Activated CD4-positive, alpha-beta T cell treated with anti-CD3 and anti-CD28 coated beads for 48 hours (primary cell): ENCODE results near the gene DNAJB8.

Experiments
- DNase-seq: peaks from one replicate; pipeline ENCODE4 v3.0.0-alpha.2; 2020

The DNAJB8 gene

GRCh38 chr3:128442949-128443348 lies 23.7 kb downstream of the DNAJB8 start:
- no peak for DNase-seq

DNA sequence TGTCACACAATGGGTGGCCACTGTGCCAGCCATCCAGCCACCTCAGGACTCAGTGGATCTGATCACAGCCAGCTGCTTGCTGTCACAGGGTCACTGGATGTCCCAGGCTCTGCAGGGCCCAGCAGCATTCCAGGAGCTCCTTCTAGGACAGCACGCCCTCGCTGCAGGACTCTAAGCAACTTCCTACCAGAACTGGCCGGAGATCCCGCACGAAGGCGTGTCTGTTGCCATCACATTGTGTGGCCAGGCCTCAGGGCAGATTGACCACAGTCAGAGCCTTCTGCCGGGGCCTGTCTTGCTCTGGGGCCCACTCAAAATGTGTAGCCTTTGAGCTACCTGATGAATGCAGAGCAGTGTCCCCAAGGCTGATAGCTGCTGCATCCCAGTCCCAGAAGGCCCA lies 24.6 kb downstream of the DNAJB8 start:
- no peak for DNase-seq

- no peak for DNase-seq
Observed at GRCh38 chr3:128439226-128439625, 27.5 kb downstream of the DNAJB8 start.

- DNase-seq = no peak
Observed at GRCh38 chr3:128438488-128439072, 28.1 kb downstream of the DNAJB8 start.

DNA sequence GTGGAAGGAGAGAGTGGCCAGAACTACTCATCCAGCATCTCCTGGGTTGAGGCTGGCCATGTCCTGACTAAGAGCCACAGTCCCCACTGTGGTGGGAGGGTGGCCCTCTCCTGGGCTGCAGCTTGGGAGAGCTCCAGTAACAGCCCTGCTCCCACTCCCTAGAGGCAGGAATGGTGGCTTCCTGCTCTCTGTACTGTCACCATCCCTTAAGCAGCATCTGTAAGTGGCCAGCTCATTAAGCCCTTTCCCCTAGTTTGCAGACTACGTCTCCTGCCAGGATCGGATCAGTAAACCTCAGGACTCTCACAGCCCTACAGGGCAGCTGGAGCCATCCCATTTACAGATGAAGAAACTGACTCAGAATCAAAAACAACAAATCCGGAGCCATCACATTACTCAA lies 30.5 kb downstream of the DNAJB8 start:
- no peak for DNase-seq

- DNase-seq = no peak
Observed at GRCh38 chr3:128435561-128435960, 31.1 kb downstream of the DNAJB8 start.

- no peak for DNase-seq
Observed at GRCh38 chr3:128435058-128435457, 31.6 kb downstream of the DNAJB8 start.

GRCh38 chr3:128434524-128434923 lies 32.2 kb downstream of the DNAJB8 start:
- DNase-seq = no peak

DNA sequence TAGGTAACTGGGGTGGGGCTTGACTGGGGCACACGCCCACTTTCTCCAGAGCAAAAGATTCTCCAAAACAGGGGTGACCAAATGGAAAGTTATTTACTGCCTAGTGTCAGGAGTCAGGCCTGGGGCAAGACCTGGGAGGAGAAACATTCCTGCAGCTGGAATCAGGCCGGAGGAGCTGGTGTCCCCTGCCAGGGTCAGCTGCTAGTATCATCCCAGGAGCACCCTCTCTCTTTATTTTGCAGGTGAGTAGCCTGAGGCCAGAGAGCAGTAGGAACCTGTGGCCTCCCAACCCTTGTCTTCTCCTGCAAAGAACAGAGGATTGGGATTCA lies 32.9 kb downstream of the DNAJB8 start:
- no peak for DNase-seq

- no peak for DNase-seq
Observed at GRCh38 chr3:128432971-128433836, 33.5 kb downstream of the DNAJB8 start.

GRCh38 chr3:128432301-128432970 lies 34.3 kb downstream of the DNAJB8 start:
- no peak for DNase-seq

- no peak for DNase-seq
Observed at GRCh38 chr3:128431803-128432300, 34.8 kb downstream of the DNAJB8 start.

DNA sequence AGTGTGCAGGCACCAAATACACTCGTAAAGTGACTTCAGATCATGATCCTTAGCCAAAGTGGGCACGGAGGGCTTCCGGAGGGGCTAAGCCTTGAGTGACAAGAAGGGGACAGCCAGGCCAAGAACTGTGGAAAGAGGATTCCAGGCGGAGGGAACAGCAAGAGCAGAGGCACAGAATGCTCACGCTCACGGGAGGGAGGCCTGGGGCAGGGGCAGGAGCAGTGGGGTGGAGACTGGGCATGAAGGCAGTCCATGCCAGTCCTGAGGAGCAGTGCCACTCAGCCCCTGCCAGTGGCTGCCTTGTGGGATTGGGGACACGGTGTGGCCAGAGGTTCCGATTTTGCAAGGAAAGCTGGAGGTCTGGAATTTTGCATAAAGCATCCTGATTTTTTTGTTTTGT lies 36.0 kb downstream of the DNAJB8 start:
- DNase-seq = no peak

GRCh38 chr3:128430301-128430700 lies 36.4 kb downstream of the DNAJB8 start:
- DNase-seq = no peak

DNA sequence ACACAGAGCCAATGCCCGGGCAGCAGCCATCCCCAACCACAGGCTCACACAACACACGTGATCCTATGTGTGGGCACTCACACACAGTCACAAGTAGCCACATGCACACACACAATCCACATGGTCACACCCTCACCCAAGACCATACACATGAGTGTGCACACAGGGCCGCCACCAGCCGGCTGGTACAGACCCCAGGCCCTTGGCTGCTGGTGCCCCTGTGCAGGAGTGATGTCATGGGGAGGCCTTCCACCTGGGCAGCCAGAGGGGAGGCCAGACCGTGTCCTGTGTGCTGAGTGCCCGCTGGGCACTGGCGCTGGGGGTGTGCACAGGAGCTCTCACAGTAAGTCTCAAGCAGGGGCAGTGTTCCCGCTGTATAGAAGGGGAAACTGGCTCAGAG lies 36.9 kb downstream of the DNAJB8 start:
- DNase-seq = no peak

DNA sequence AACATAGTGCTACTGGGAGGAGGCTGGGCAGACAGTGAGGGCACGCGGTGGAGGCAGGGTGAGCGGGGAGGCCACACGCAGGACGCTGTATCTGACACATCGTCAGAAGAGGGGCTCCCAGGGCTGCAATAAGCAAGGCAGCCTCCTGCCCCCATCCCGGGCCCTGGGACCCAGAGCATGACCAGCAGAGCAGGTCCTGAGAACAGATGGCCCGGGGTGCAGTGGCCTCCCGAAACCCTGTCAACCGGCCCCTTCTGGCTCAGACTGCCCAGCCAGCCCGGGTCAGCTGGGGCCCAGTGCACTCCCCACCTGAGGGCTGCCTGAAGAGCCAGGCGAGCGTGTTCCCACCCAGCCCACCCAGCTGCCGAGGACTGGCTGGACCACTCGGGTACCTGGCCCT lies 37.4 kb downstream of the DNAJB8 start:
- no peak for DNase-seq

DNA sequence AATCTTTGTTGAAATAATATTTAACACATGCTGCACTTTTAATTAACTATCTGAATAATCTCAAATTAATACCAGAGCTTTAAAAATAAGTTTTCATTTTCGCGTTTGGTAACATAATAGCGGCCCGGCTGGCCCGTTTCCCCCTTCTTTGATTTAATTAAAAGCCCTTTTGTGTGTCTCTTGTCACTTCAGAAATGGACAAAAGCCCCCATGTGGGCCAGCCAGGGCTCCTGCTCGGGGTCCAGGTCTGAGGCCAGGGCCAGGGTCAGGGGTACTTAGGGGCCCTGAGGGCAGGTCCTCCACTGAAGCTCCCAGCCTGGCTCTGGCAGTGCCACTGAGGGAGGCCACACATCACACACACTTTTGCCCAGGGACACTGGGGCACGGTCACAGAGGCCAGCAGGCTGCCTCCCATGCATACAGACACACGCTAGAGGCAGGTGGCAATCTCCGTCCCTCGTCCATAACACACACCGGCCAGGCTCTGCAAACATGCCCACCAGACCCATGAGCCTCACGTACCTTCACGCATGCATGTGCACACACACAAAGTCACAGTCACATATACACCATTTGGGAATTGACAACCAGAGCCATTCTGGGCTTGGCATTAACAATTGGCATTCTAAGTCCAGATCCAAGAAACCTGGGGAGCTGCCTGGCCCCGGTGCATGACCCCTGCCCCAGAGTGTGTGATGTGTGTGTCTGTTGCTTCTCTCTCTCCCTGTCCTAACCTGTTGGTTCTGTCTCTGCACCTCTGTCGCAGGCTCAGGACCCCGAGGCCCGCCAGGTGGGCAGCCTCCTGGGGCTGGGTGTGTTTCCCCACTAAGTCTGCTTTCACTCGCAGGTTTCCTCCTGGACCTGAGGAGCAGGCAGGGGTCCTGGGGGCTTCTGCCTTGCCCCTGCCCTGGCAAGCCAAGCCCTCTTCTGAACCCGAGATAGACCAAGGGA lies 38.5 kb downstream of the DNAJB8 start:
- DNase-seq = no peak

GRCh38 chr3:128427175-128427857 lies 39.4 kb downstream of the DNAJB8 start:
- no peak for DNase-seq

- peak; percentile 62 for DNase-seq
Observed at GRCh38 chr3:128426128-128426921, 40.4 kb downstream of the DNAJB8 start.

- DNase-seq = no peak
Observed at GRCh38 chr3:128425846-128426127, 40.9 kb downstream of the DNAJB8 start.

- no peak for DNase-seq
Observed at GRCh38 chr3:128425142-128425845, 41.4 kb downstream of the DNAJB8 start.
